ENCODE results near the gene TBC1D8B. TPM values are rescaled to one million over a fixed set of nuclear protein-coding genes. Genes with fewer than 3 reads are reported as not detected.
A peak's percentile ranks its signal among the peaks of the same experiment; 100 is the strongest.

The TBC1D8B gene
- total RNA-seq, 1 donor from 2014 or later, result 5.3 TPM

- DNase-seq (ENCODE audit: low read depth, low spot score), result no peak
These were observed 94.8 kb downstream of the TBC1D8B start for GRCh38 chrX:106897259-106897658.

- DNase-seq (ENCODE audit: low read depth, low spot score), result peak; percentile 7
These were observed 96.0 kb downstream of the TBC1D8B start for GRCh38 chrX:106898462-106898861.

- no peak for DNase-seq (ENCODE audit: low read depth, low spot score)
These were observed 96.8 kb downstream of the TBC1D8B start for GRCh38 chrX:106899276-106899675.

GRCh38 chrX:106899841-106900240 lies 97.4 kb downstream of the TBC1D8B start:
- no peak for DNase-seq (ENCODE audit: low read depth, low spot score)

GRCh38 chrX:106901341-106901740 lies 98.9 kb downstream of the TBC1D8B start:
- DNase-seq (ENCODE audit: low read depth, low spot score), result no peak

GRCh38 chrX:106901781-106902219 lies 99.3 kb downstream of the TBC1D8B start:
- DNase-seq (ENCODE audit: low read depth, low spot score), result no peak

- no peak for DNase-seq (ENCODE audit: low read depth, low spot score)
These were observed 100.2 kb downstream of the TBC1D8B start for GRCh38 chrX:106902684-106903083.

- DNase-seq (ENCODE audit: low read depth, low spot score), result no peak
These were observed 100.9 kb downstream of the TBC1D8B start, which contains the start of gene RIPPLY1 for GRCh38 chrX:106903291-106903824. Gene RIPPLY1 (minus strand): TSS chrX:106903341. CDS start chrX:106903287, 54 bp downstream.

GRCh38 chrX:106903856-106904528 lies 101.5 kb downstream of the TBC1D8B start:
- DNase-seq (ENCODE audit: low read depth, low spot score), result no peak

- no peak for DNase-seq (ENCODE audit: low read depth, low spot score)
These were observed 102.7 kb downstream of the TBC1D8B start for GRCh38 chrX:106905064-106905708.

GRCh38 chrX:106906361-106906760 lies 103.9 kb downstream of the TBC1D8B start:
- no peak for DNase-seq (ENCODE audit: low read depth, low spot score)

- DNase-seq (ENCODE audit: low read depth, low spot score), result no peak
These were observed 110.4 kb downstream of the TBC1D8B start for GRCh38 chrX:106912864-106913263.

GRCh38 chrX:106917830-106918500 lies 115.5 kb downstream of the TBC1D8B start:
- DNase-seq (ENCODE audit: low read depth, low spot score), result peak; percentile 64

GRCh38 chrX:106919932-106920452 lies 117.5 kb downstream of the TBC1D8B start, which contains the start of gene CLDN2:
Gene CLDN2 (plus strand): TSS chrX:106920402. CDS start chrX:106928229, 7,827 bp downstream.
- no peak for DNase-seq (ENCODE audit: low read depth, low spot score)

GRCh38 chrX:106921637-106922036 lies 119.2 kb downstream of the TBC1D8B start:
- DNase-seq (ENCODE audit: low read depth, low spot score), result no peak

Other genes with a start within 250 kb of the TBC1D8B start
- gene RADX, start 190.7 kb upstream of the TBC1D8B start, total RNA-seq, result 0.07 and 0.11 TPM in 2 replicates
- not detected in 2 replicates for gene RNF128, start 76.0 kb upstream of the TBC1D8B start, total RNA-seq
- not detected in 2 replicates for gene RIPPLY1, start 100.7 kb downstream of the TBC1D8B start, total RNA-seq
- not detected in 2 replicates for gene CLDN2, start 117.7 kb downstream of the TBC1D8B start, total RNA-seq
- gene MORC4, start 197.5 kb downstream of the TBC1D8B start, total RNA-seq, result 17.2 and 21.2 TPM in 2 replicates

Measured in pulmonary artery endothelial cell (primary cell).